ENCODE data around the gene CASP1.

DNA sequence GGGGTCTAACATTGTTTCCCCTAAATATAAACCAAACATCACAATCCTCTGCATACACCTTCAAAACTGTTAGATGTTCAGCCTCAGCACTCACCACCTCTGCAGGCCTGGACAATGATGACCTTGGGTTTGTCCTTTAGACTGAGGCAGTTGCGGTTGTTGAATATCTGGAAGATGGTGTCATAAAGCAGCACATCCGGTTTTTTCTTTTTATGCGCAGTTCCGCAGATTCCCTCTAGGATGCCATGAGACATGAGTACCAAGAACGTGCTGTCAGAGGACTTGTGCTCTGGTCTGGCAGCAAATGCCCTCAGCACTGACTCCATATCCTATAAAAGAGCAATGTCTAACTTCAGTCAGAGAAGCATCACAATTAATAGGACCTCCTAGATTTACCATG lies 34.8 kb downstream of the CASP1 start:
- TF ChIP-seq, protein P1, sequence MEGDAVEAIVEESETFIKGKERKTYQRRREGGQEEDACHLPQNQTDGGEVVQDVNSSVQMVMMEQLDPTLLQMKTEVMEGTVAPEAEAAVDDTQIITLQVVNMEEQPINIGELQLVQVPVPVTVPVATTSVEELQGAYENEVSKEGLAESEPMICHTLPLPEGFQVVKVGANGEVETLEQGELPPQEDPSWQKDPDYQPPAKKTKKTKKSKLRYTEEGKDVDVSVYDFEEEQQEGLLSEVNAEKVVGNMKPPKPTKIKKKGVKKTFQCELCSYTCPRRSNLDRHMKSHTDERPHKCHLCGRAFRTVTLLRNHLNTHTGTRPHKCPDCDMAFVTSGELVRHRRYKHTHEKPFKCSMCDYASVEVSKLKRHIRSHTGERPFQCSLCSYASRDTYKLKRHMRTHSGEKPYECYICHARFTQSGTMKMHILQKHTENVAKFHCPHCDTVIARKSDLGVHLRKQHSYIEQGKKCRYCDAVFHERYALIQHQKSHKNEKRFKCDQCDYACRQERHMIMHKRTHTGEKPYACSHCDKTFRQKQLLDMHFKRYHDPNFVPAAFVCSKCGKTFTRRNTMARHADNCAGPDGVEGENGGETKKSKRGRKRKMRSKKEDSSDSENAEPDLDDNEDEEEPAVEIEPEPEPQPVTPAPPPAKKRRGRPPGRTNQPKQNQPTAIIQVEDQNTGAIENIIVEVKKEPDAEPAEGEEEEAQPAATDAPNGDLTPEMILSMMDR (IDR thresholded peaks at IDR 0.05; ENCODE audit: low read depth, low read length, poor library complexity, severe bottlenecking): no peak
- no peak for TF ChIP-seq EZH2phosphoT487 (IDR thresholded peaks at IDR 0.05; ENCODE audit: borderline replicate concordance, low read length)

All from DOHH2 (cell line).